K562 (cell line): ENCODE data around the gene EFCAB8. TPM values are rescaled to one million over a fixed set of nuclear protein-coding genes. Genes with fewer than 3 reads are reported as not detected.
"Not testable (repeated sequence)": the region's sequence is repeated elsewhere in the genome, so short reads cannot be mapped to it uniquely, and the experiment has no call there.

ENCODE experiments used
- ATAC-seq: fragments of 200-7000 bp; cut with Tn5 transposase; 3 replicates; pipeline ENCODE4 v1.9.1; 2020; ENCODE audit warnings: moderate library complexity
- BruUV-seq: library from RNA; stranded (reverse); fragments of 400-500 nt; replicated peaks from 2 replicates; lab custom pipeline; 2021; lab: Mats Ljungman, UMichigan
- CTCF ChIA-PET: fragments of 300-600 bp; formaldehyde crosslinking; extraction: SDS; loops from one replicate; lab custom pipeline; 2021; ENCODE audit warnings: low intra/inter-chr PET ratio; lab: Yijun Ruan, JAX
- POLR2A ChIA-PET: fragments of 300-600, 350-650 bp; sonication (Branson Sonifier 250); formaldehyde crosslinking; extraction: SDS; loops from one replicate; lab custom pipeline; 2021; ENCODE audit warnings: antibody characterized with exemption, inconsistent platforms; lab: Yijun Ruan, JAX
- DNase-seq, 4 experiments: peaks; one replicate each; pipeline versions ENCODE4 v3.0.0 to v3.0.0-alpha.2; 2011 to 2018; ENCODE audit warnings: low spot score in 3 of 4, mixed read lengths in 3 of 4; ENCODE audit errors: extremely low read depth in 1 of 4
- FAIRE-seq: peaks from 2 replicates; lab custom pipeline; 2011; peaks lifted over from hg19 to GRCh38; lab: Jason Lieb, UNC
- H2AFZ ChIP-seq: 2 replicates; pipeline ENCODE4 v1.6.0; 2011; ENCODE audit warnings: low read depth, low read length, control low read depth, inconsistent platforms
- H3K27ac ChIP-seq: fragments of 200-600 bp; 3 replicates; pipeline ENCODE4 v1.8.0; 2011; ENCODE audit warnings: low read depth, mild to moderate bottlenecking, control low read depth, inconsistent platforms, low read length, moderate library complexity, mixed read lengths; ENCODE audit errors: extremely low read depth
- H3K27me3 ChIP-seq, 2 experiments: fragments of 300-600 bp in 1 of 2; 2 replicates in 1 of 2; 3 replicates in 1 of 2; pipeline versions ENCODE4 v1.6.0 to v1.8.0; 2011; ENCODE audit warnings: inconsistent platforms in 2 of 2, low read length in 2 of 2, mild to moderate bottlenecking in 1 of 2, mixed read lengths in 1 of 2, moderate library complexity in 1 of 2; ENCODE audit not compliant: control insufficient read depth in 2 of 2, insufficient read depth in 2 of 2
- H3K36me3 ChIP-seq: fragments of 300-600 bp; 3 replicates; pipeline ENCODE4 v1.8.0; 2011; ENCODE audit warnings: mild to moderate bottlenecking, low read length, inconsistent platforms; ENCODE audit not compliant: control insufficient read depth, insufficient read depth
- H3K4me1 ChIP-seq, 2 experiments: fragments of 200-600 bp in 1 of 2; replicated peaks in 1 of 2; 2 replicates in 1 of 2; 3 replicates in 1 of 2; pipeline versions ENCODE4 v1.5.1 to v1.8.0; 2011; ENCODE audit warnings: inconsistent platforms in 2 of 2, low read length in 2 of 2, mild to moderate bottlenecking in 1 of 2, mixed read lengths in 1 of 2, moderate library complexity in 1 of 2; ENCODE audit not compliant: control insufficient read depth in 2 of 2, insufficient read depth in 2 of 2
- H3K4me2 ChIP-seq: 2 replicates; pipeline ENCODE4 v1.6.1; 2011; ENCODE audit warnings: low read length, control low read depth, inconsistent platforms, mixed read lengths; ENCODE audit not compliant: insufficient read depth
- H3K4me3 ChIP-seq: fragments of 200-600 bp; sonication (generic), shearing (Covaris generic); 2 replicates; pipeline ENCODE4 v1.5.1; 2016; ENCODE audit warnings: control low read depth, inconsistent platforms
- H3K79me2 ChIP-seq: fragments of 200-600 bp; 3 replicates; pipeline ENCODE4 v1.8.0; 2011; ENCODE audit warnings: low read length, inconsistent platforms; ENCODE audit not compliant: control insufficient read depth, insufficient read depth
- H3K9ac ChIP-seq, 2 experiments: 2 replicates each; pipeline versions ENCODE4 v1.6.0 to v1.6.1; 2011; ENCODE audit warnings: low read depth in 2 of 2, low read length in 2 of 2, control low read depth in 1 of 2, inconsistent platforms in 1 of 2, mild to moderate bottlenecking in 1 of 2, mixed read lengths in 1 of 2; ENCODE audit not compliant: insufficient read depth in 1 of 2
- H3K9me1 ChIP-seq: one replicate; pipeline ENCODE4 v1.6.0; 2011; ENCODE audit warnings: inconsistent platforms, mild to moderate bottlenecking, low read length, moderate library complexity; ENCODE audit not compliant: control insufficient read depth, insufficient read depth
- H3K9me3 ChIP-seq: replicated peaks from 2 replicates; pipeline ENCODE4 v1.5.1; 2011; ENCODE audit warnings: low read depth, low read length, inconsistent platforms; ENCODE audit not compliant: control insufficient read depth, insufficient read depth
- H4K20me1 ChIP-seq: replicated peaks from 2 replicates; pipeline ENCODE4 v1.6.1; 2011; ENCODE audit warnings: low read length, inconsistent platforms, mixed read lengths; ENCODE audit not compliant: control insufficient read depth, insufficient read depth
- FOXA3 ChIP-seq, 2 experiments: fragments of 450-650 bp in 1 of 2; sonication (generic) in 1 of 2; formaldehyde crosslinking; IDR thresholded peaks in 1 of 2; conservative IDR thresholded peaks in 1 of 2; 2 replicates each; pipeline versions ENCODE4 v1.4.0 to v1.8.0; 2020 to 2022; ENCODE audit warnings: mild to moderate bottlenecking in 2 of 2, missing genetic modification reagents in 1 of 2
- TAF1 ChIP-seq: IDR thresholded peaks from 2 replicates; pipeline ENCODE4 v1.6.1; 2011; ENCODE audit warnings: mild to moderate bottlenecking, low read length, moderate library complexity; ENCODE audit not compliant: insufficient read depth, control insufficient read depth, severe bottlenecking; ENCODE audit errors: extremely low read depth
- WGBS: fragments of 100-300 bp; shearing (Covaris generic); methylation state at CpG from one replicate; pipeline ENCODE4 v1.1.6; 2016; ENCODE audit warnings: low coverage, mixed read lengths; ENCODE audit not compliant: insufficient coverage; ENCODE audit errors: missing lambda C conversion rate; 5-methylcytosine and 5-hydroxymethylcytosine counted together
- in situ Hi-C: fragments of 300-500 bp; cut with MboI; formaldehyde crosslinking; loops from 4 replicates; pipeline ENCODE4 v1.15.0; 2018; ENCODE audit warnings: inconsistent platforms, mixed read lengths
- intact Hi-C: fragments of 100-400 bp; cut with micrococcal nuclease; formaldehyde crosslinking; loops from 2 replicates; pipeline ENCODE4 v1.14.2; 2022
- polyA plus RNA-seq, 8 experiments: library from polyadenylated mRNA; depleted of rRNA in 4 of 8; stranded (reverse) in 5 of 8; unstranded in 3 of 8; fragments of >200 nt; fragmentation: Nextera tagmentation in 2 of 8; fragmentation: Illumina TruSeq in 1 of 8; extraction: Ambion mirVana in 2 of 8; extraction: Trizol in 1 of 8; gene quantifications; 2 replicates each; pipeline versions ENCODE4 v1.2.1 to v1.2.3, GENCODE V29; 2011 to 2014; ENCODE audit warnings: inconsistent platforms in 1 of 8, missing spikeins in 1 of 8
- total RNA-seq, 7 experiments: library from RNA; depleted of rRNA in 6 of 7; stranded (reverse); fragments of >200 nt in 6 of 7; fragmentation: Illumina TruSeq in 2 of 7; extraction: Trizol in 2 of 7; gene quantifications; 2 replicates each; pipeline versions ENCODE4 v1.2.1 to v1.2.3, GENCODE V29; 2011 to 2021; ENCODE audit warnings: low replicate concordance in 1 of 7

EFCAB8 gene
- total and polyA plus RNA-seq, 9 of the 15 experiments (the other 6 are each of a cell fraction or from before 2014, with no cell fraction given): 0.03 to 0.18 (median 0.11) TPM; not detected in 6

GRCh38 chr20:32962053-32962452, 103.3 kb downstream of the EFCAB8 start:
- peak in 1 of 4 experiments; percentile 3 for DNase-seq

DNA sequence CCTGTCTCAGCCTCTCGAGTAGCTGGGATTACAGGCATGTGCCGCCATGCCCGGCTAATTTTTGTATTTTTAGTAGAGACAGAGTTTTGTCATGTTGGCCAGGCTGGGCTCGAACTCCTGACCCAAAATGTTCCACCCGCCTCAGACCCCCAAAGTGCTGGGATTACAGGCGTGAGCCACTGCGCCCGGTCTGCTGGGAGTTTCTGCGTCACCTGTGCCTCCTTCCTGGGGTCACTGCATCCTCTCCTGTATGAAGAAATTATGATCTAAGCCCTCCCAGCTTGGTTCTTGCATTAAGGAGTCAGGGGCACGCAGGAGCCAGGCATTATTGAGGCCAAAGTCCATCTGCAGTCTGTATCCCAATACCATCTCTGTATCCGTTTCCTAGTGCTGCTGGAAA, 103.9 kb downstream of the EFCAB8 start:
- H3K9me3 ChIP-seq, H3K4me3 ChIP-seq, FAIRE-seq: not testable (repeated sequence)

More at GRCh38 chr20:32962053-32962452, 103.3 kb downstream of the EFCAB8 start:
- Histone ChIP-seq H3K79me2 (no peaks in the 10 kb centered on the region), H2AFZ (no peak overlapping the region), H3K4me2 (no peak overlapping the region), H3K9me3 (no peaks in the 10 kb centered on the region; the same call in 1 of the 2 replicates), H3K27ac (no peak overlapping the region), H3K4me1 (peaks cover 0 to 7% of the 10 kb centered on the region in 2 experiments; a peak in 1 of 5 replicates), H4K20me1 (peaks cover 7% of the 10 kb centered on the region; the same call in 1 of the 2 replicates), H3K4me3 (no peak overlapping the region), H3K9ac (0 out of 4 replicates have a peak overlapping the region, but pooled peaks of 1 of the 2 experiments have one; percentile 3), H3K9me1 (no peaks in the 10 kb centered on the region), H3K27me3 (peaks cover 25 to 53% of the 10 kb centered on the region in 2 experiments; a peak in 4 of 5 replicates)
- WGBS: 0% methylated on average over 5 of the region's 5 CpGs
- in situ Hi-C loops: no loop called here
- ATAC-seq (no peak), FAIRE-seq (no peak)
- intact Hi-C loops: no loop called here
- ChIA-PET CTCF (no interaction called here), POLR2A (interaction anchor here (0.5 kb wide), 1 partner anchor 305 kb away, joined by 3 read pairs; no protein-coding TSS in a partner anchor)
- no TSS peak for BruUV-seq
- TF ChIP-seq FOXA3 (CRISPR knock-in tag; conservative IDR thresholded peaks at IDR 0.05 in 1 of 2, IDR thresholded peaks at IDR 0.05 in 1 of 2) (no peak), TAF1 (no peak)
- TF ChIP-seq, all 486 proteins: peak for 0
- no peaks in the 10 kb centered on the region for H3K36me3 ChIP-seq

More for the DNA sequence above, 103.9 kb downstream of the EFCAB8 start:
- H3K27me3 ChIP-seq: peaks cover 30 to 59% of the 10 kb centered on the region in 2 experiments; a peak in 4 of 5 replicates
- BruUV-seq, H2AFZ ChIP-seq, in situ Hi-C loops, CTCF ChIA-PET, H3K79me2 ChIP-seq, intact Hi-C loops, H3K4me1 ChIP-seq, ATAC-seq, POLR2A ChIA-PET, H3K4me2 ChIP-seq, H4K20me1 ChIP-seq, H3K9me1 ChIP-seq, H3K36me3 ChIP-seq, H3K27ac ChIP-seq, H3K9ac ChIP-seq: not testable (repeated sequence)
- 1% methylated on average over 11 of the region's 11 CpGs for WGBS
- DNase-seq: peak in 1 of 4 experiments; percentile 1
